Common myeloid progenitor, CD34-positive (primary cell): ENCODE measurements around the gene FAM234B.
A peak's percentile ranks its signal among the peaks of the same experiment; 100 is the strongest.
"Not testable (repeated sequence)": the region's sequence is repeated elsewhere in the genome, so short reads cannot be mapped to it uniquely, and the experiment has no call there.

ENCODE experiments used
- CTCF ChIA-PET: fragments of 350-600 bp; sonication (Branson Sonifier 250); formaldehyde crosslinking; loops from one replicate; lab custom pipeline; 2021; ENCODE audit warnings: antibody characterized with exemption; lab: Charles Lee
- POLR2A ChIA-PET: fragments of 350-600 bp; sonication (Branson Sonifier 250); formaldehyde crosslinking; loops from one replicate; lab custom pipeline; 2021; ENCODE audit warnings: antibody characterized with exemption; lab: Charles Lee
- DNase-seq, 3 donors: peaks; one replicate each; pipeline versions ENCODE4 v3.0.0 to v3.0.0-alpha.2; 2013
- H3K27ac ChIP-seq, 2 experiments: 1 replicate in 1 of 2; 2 replicates in 1 of 2; pipeline ENCODE4 v1.7.0; 2013; ENCODE audit warnings: inconsistent platforms in 2 of 2, low read length in 2 of 2, mild to moderate bottlenecking in 2 of 2, low read depth in 1 of 2, moderate library complexity in 1 of 2; ENCODE audit not compliant: severe bottlenecking in 2 of 2, insufficient read depth in 1 of 2, poor library complexity in 1 of 2
- H3K27me3 ChIP-seq, 5 experiments: replicated peaks in 2 of 5; 1 replicate in 3 of 5; 2 replicates in 2 of 5; pipeline versions ENCODE4 v1.6.1 to v1.7.0; 2013; ENCODE audit warnings: low read length in 4 of 5, mild to moderate bottlenecking in 2 of 5, moderate library complexity in 2 of 5, inconsistent platforms in 1 of 5; ENCODE audit not compliant: insufficient read depth in 5 of 5, control insufficient read depth in 4 of 5
- H3K36me3 ChIP-seq, 4 experiments: 1 replicate in 2 of 4; 2 replicates in 2 of 4; pipeline versions ENCODE4 v1.6.1 to v1.7.0; 2013; ENCODE audit warnings: low read length in 3 of 4, control low read depth in 1 of 4, mild to moderate bottlenecking in 1 of 4; ENCODE audit not compliant: control insufficient read depth in 4 of 4, insufficient read depth in 4 of 4
- H3K4me1 ChIP-seq, 4 experiments: 1 replicate in 3 of 4; 2 replicates in 1 of 4; pipeline versions ENCODE4 v1.6.1 to v1.7.1; 2013; ENCODE audit warnings: low read length in 3 of 4, mild to moderate bottlenecking in 3 of 4, control low read depth in 1 of 4, inconsistent platforms in 1 of 4, moderate library complexity in 1 of 4; ENCODE audit not compliant: control insufficient read depth in 4 of 4, insufficient read depth in 4 of 4; ENCODE audit errors: control extremely low read depth in 1 of 4
- H3K4me3 ChIP-seq, 7 experiments: 1 replicate in 4 of 7; 2 replicates in 3 of 7; pipeline versions ENCODE4 v1.5.1 to v1.7.0; 2013; ENCODE audit warnings: mild to moderate bottlenecking in 7 of 7, low read length in 6 of 7, moderate library complexity in 6 of 7, inconsistent platforms in 2 of 7, low read depth in 2 of 7, control low read depth in 1 of 7; ENCODE audit not compliant: insufficient read depth in 4 of 7, control insufficient read depth in 1 of 7; ENCODE audit errors: extremely low read depth in 1 of 7
- H3K9me3 ChIP-seq, 5 experiments: 1 replicate in 4 of 5; 2 replicates in 1 of 5; pipeline versions ENCODE4 v1.6.1 to v1.7.1; 2013; ENCODE audit warnings: low read length in 4 of 5, mild to moderate bottlenecking in 2 of 5, inconsistent platforms in 1 of 5, low read depth in 1 of 5, moderate library complexity in 1 of 5; ENCODE audit not compliant: control insufficient read depth in 4 of 5, insufficient read depth in 2 of 5; ENCODE audit errors: control extremely low read depth in 1 of 5
- WGBS: methylation state at CpG from one replicate; pipeline ENCODE4 v1.1.5; 2013; ENCODE audit not compliant: insufficient coverage; 5-methylcytosine and 5-hydroxymethylcytosine counted together

The FAM234B gene

GRCh38 chr12:13052421-13052820 is 8.2 kb downstream of the FAM234B start:
- H3K4me1 ChIP-seq: peaks cover 0 to 4% (median 2%) of the 10 kb centered on the region in 4 experiments
- ChIA-PET POLR2A (no interaction called here), CTCF (interaction anchor here (1.2 to 1.9 kb wide), 2 partner anchors 156 to 160 kb away, joined by 5 to 7 read pairs; no protein-coding TSS in a partner anchor)
- H3K27ac ChIP-seq: no peak overlapping the region
- H3K36me3 ChIP-seq: peaks cover 3 to 10% (median 4%) of the 10 kb centered on the region in 4 experiments
- no CpG with 5 or more reads among the region's 2 CpGs for WGBS
- no peaks in the 10 kb centered on the region for H3K27me3 ChIP-seq
- no peak overlapping the region for H3K4me3 ChIP-seq
- peaks cover 0 to 8% (median 4%) of the 10 kb centered on the region in 5 experiments for H3K9me3 ChIP-seq
- DNase-seq: peak in 1 of 3 donors; percentile 8

- CTCF ChIA-PET: interaction anchor here (0.8 kb wide), 1 partner anchor 15 kb away, joined by 3 read pairs; no protein-coding TSS in a partner anchor
- POLR2A ChIA-PET, H3K9me3 ChIP-seq, H3K27ac ChIP-seq, H3K4me1 ChIP-seq, H3K27me3 ChIP-seq, H3K4me3 ChIP-seq: not testable (repeated sequence)
- DNase-seq: peak in 2 of 3 donors; percentile 10 to 21
- 100% methylated on average over 2 of the region's 6 CpGs for WGBS
- peaks cover 7 to 13% (median 10%) of the 10 kb centered on the region in 4 experiments for H3K36me3 ChIP-seq
Measured at GRCh38 chr12:13053617-13054016, 9.4 kb downstream of the FAM234B start.

GRCh38 chr12:13060581-13060980 is 16.4 kb downstream of the FAM234B start:
- Histone ChIP-seq H3K4me1 (no peaks in the 10 kb centered on the region), H3K4me3 (no peak overlapping the region), H3K27ac (no peak overlapping the region), H3K36me3 (peaks cover 12 to 57% (median 43%) of the 10 kb centered on the region in 4 experiments), H3K27me3 (no peaks in the 10 kb centered on the region), H3K9me3 (no peaks in the 10 kb centered on the region)
- WGBS: 80% methylated on average over 2 of the region's 2 CpGs
- DNase-seq: no peak
- ChIA-PET CTCF (no interaction called here), POLR2A (no interaction called here)

- Histone ChIP-seq H3K9me3 (no peaks in the 10 kb centered on the region), H3K36me3 (peaks cover 10 to 54% (median 39%) of the 10 kb centered on the region in 4 experiments), H3K27me3 (no peaks in the 10 kb centered on the region), H3K4me3 (no peak overlapping the region), H3K4me1 (no peaks in the 10 kb centered on the region), H3K27ac (no peak overlapping the region)
- ChIA-PET CTCF (no interaction called here), POLR2A (interaction anchor here (0.6 kb wide), 1 partner anchor 50 kb away, joined by 3 read pairs; no protein-coding TSS in a partner anchor)
- peak; percentile 19 to 73 (median 56) for DNase-seq
- WGBS: 98% methylated on average over 5 of the region's 5 CpGs
Measured at GRCh38 chr12:13061377-13061776, 17.2 kb downstream of the FAM234B start.

- DNase-seq: no peak
- H3K36me3 ChIP-seq: peaks cover 14 to 64% (median 47%) of the 10 kb centered on the region in 4 experiments
- H3K4me1 ChIP-seq: no peaks in the 10 kb centered on the region
- ChIA-PET POLR2A (no interaction called here), CTCF (interaction anchor here (1.2 to 2.1 kb wide), 2 partner anchors 18 to 22 kb away, joined by 3 to 4 read pairs; no protein-coding TSS in a partner anchor)
- no peaks in the 10 kb centered on the region for H3K9me3 ChIP-seq
- WGBS: 100% methylated on average over 4 of the region's 5 CpGs
- no peaks in the 10 kb centered on the region for H3K27me3 ChIP-seq
- H3K4me3 ChIP-seq: no peak overlapping the region
- H3K27ac ChIP-seq: no peak overlapping the region
Measured at GRCh38 chr12:13062669-13063068, 18.5 kb downstream of the FAM234B start.

GRCh38 chr12:13066014-13066413 is 21.8 kb downstream of the FAM234B start:
- DNase-seq: no peak
- ChIA-PET CTCF (interaction anchor here (2.0 to 2.4 kb wide), 3 partner anchors 22 to 229 kb away, joined by 4 to 15 read pairs (median 8); no protein-coding TSS in a partner anchor), POLR2A (interaction anchor here (0.6 kb wide), 1 partner anchor 8 kb away, joined by 3 read pairs; no protein-coding TSS in a partner anchor)
- 100% methylated on average over 1 of the region's 2 CpGs for WGBS
- peaks cover 10 to 64% (median 52%) of the 10 kb centered on the region in 4 experiments for H3K36me3 ChIP-seq
- no peaks in the 10 kb centered on the region for H3K4me1 ChIP-seq
- H3K27me3 ChIP-seq: no peaks in the 10 kb centered on the region
- no peaks in the 10 kb centered on the region for H3K9me3 ChIP-seq
- no peak overlapping the region for H3K27ac ChIP-seq
- no peak overlapping the region for H3K4me3 ChIP-seq

GRCh38 chr12:13066459-13066858 is 22.3 kb downstream of the FAM234B start:
- Histone ChIP-seq H3K27ac (no peak overlapping the region), H3K9me3 (no peaks in the 10 kb centered on the region), H3K36me3 (peaks cover 10 to 65% (median 55%) of the 10 kb centered on the region in 4 experiments), H3K27me3 (no peaks in the 10 kb centered on the region), H3K4me1 (no peaks in the 10 kb centered on the region), H3K4me3 (no peak overlapping the region)
- DNase-seq: no peak
- ChIA-PET CTCF (interaction anchor here (2.0 to 2.4 kb wide), 3 partner anchors 22 to 229 kb away, joined by 4 to 15 read pairs (median 8); no protein-coding TSS in a partner anchor), POLR2A (no interaction called here)
- 93% methylated on average over 7 of the region's 7 CpGs for WGBS
